ENCODE measurements around the gene FLNB. TPM values are rescaled to one million over a fixed set of nuclear protein-coding genes. Genes with fewer than 3 reads are reported as not detected.

Gene FLNB
- total and polyA plus RNA-seq, 2 of the 13 experiments (the other 11 are each of a cell fraction or from before 2014, with no cell fraction given) = 106 to 130 TPM

DNA sequence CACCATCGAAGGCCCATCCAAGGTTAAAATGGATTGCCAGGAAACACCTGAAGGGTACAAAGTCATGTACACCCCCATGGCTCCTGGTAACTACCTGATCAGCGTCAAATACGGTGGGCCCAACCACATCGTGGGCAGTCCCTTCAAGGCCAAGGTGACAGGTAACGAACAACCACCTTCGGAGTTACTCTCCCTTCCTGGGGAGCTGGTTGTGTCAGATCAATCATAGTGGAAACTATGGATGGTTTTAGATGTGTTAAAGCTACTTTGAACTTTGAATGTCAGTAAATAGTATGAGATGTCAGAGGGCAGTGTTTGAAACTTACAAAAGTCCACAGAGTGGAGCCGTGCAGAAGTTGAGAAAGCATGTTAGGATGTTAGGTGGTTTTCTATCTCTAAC lies 160.3 kb downstream of the FLNB start (continued):
- TF ChIP-seq, protein P1, sequence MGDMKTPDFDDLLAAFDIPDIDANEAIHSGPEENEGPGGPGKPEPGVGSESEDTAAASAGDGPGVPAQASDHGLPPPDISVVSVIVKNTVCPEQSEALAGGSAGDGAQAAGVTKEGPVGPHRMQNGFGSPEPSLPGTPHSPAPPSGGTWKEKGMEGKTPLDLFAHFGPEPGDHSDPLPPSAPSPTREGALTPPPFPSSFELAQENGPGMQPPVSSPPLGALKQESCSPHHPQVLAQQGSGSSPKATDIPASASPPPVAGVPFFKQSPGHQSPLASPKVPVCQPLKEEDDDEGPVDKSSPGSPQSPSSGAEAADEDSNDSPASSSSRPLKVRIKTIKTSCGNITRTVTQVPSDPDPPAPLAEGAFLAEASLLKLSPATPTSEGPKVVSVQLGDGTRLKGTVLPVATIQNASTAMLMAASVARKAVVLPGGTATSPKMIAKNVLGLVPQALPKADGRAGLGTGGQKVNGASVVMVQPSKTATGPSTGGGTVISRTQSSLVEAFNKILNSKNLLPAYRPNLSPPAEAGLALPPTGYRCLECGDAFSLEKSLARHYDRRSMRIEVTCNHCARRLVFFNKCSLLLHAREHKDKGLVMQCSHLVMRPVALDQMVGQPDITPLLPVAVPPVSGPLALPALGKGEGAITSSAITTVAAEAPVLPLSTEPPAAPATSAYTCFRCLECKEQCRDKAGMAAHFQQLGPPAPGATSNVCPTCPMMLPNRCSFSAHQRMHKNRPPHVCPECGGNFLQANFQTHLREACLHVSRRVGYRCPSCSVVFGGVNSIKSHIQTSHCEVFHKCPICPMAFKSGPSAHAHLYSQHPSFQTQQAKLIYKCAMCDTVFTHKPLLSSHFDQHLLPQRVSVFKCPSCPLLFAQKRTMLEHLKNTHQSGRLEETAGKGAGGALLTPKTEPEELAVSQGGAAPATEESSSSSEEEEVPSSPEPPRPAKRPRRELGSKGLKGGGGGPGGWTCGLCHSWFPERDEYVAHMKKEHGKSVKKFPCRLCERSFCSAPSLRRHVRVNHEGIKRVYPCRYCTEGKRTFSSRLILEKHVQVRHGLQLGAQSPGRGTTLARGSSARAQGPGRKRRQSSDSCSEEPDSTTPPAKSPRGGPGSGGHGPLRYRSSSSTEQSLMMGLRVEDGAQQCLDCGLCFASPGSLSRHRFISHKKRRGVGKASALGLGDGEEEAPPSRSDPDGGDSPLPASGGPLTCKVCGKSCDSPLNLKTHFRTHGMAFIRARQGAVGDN (CRISPR knock-in tag; IDR thresholded peaks at IDR 0.05) = no peak
- no peak for TF ChIP-seq ZFP36L1 (CRISPR knock-in tag; IDR thresholded peaks at IDR 0.05)
- TF ChIP-seq, protein P2, sequence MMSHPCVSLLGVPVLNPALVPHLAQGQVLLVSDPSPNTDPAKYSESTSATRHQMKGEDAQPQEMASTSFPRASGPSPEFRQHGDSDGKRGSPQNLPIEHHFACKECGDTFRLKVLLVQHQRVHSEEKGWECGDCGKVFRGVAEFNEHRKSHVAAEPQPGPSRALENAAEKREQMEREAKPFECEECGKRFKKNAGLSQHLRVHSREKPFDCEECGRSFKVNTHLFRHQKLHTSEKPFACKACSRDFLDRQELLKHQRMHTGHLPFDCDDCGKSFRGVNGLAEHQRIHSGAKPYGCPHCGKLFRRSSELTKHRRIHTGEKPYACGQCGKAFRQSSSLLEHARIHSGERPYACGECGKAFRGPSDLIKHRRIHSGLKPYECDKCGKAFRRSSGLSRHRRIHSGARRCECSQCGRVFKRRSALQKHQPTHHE (CRISPR knock-in tag; IDR thresholded peaks at IDR 0.05; ENCODE audit: borderline replicate concordance) = no peak
- TF ChIP-seq NCOA2 (CRISPR knock-in tag; IDR thresholded peaks at IDR 0.05) = peak; percentile 33; the same call in 1 of the 2 replicates
- TF ChIP-seq, protein P3, sequence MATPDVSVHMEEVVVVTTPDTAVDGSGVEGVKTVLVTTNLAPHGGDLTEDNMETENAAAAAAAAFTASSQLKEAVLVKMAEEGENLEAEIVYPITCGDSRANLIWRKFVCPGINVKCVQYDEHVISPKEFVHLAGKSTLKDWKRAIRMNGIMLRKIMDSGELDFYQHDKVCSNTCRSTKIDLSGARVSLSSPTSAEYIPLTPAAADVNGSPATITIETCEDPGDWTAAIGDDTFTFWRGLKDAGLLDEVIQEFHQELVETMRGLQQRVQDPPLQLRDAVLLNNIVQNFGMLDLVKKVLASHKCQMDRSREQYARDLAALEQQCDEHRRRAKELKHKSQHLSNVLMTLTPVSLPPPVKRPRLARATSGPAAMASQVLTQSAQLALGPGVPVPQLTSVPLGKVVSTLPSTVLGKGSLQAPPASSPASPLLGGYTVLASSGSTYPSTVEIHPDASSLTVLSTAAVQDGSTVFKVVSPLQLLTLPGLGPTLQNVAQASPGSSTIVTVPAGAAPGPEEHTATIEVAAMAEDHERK (CRISPR knock-in tag; IDR thresholded peaks at IDR 0.05; ENCODE audit: low read depth) = no peak
- peak; percentile 81 for TF ChIP-seq HDAC2 (CRISPR knock-in tag; IDR thresholded peaks at IDR 0.05)
- TF ChIP-seq DR1 (CRISPR knock-in tag; IDR thresholded peaks at IDR 0.05) = no peak
- no peak for TF ChIP-seq HNRNPK (IDR thresholded peaks at IDR 0.05; ENCODE audit: low read depth, low read length, poor library complexity, severe bottlenecking)
- TF ChIP-seq SNAPC2 (CRISPR knock-in tag; IDR thresholded peaks at IDR 0.05) = peak; percentile 48; the same call in 1 of the 2 replicates
- 0 out of 2 replicates have a peak, but pooled peaks have one; percentile 27 for TF ChIP-seq ZSCAN29 (CRISPR knock-in tag; conservative IDR thresholded peaks at IDR 0.05)
- peak; percentile 43; the same call in 1 of the 2 replicates for TF ChIP-seq HMG20A (CRISPR knock-in tag; IDR thresholded peaks at IDR 0.05; ENCODE audit: borderline replicate concordance)
- TF ChIP-seq TCF7 (IDR thresholded peaks at IDR 0.05; ENCODE audit: low read depth) = peak; percentile 83
- TF ChIP-seq ZNF547 (CRISPR knock-in tag; IDR thresholded peaks at IDR 0.05) = no peak
- TF ChIP-seq HNF4A (CRISPR knock-in tag; IDR thresholded peaks at IDR 0.05) = peak; percentile 84
- TF ChIP-seq ARHGAP35 (CRISPR knock-in tag; IDR thresholded peaks at IDR 0.05; ENCODE audit: borderline replicate concordance) = no peak
- no peak for TF ChIP-seq ISL2 (CRISPR knock-in tag; IDR thresholded peaks at IDR 0.05)
- peak; percentile 41; the same call in 1 of the 2 replicates for TF ChIP-seq ZNF607 (CRISPR knock-in tag; IDR thresholded peaks at IDR 0.05; ENCODE audit: borderline replicate concordance)
- TF ChIP-seq ZNF614 (CRISPR knock-in tag; IDR thresholded peaks at IDR 0.05; ENCODE audit: borderline replicate concordance) = 0 out of 2 replicates have a peak, but pooled peaks have one; percentile 20
- TF ChIP-seq, protein P4, sequence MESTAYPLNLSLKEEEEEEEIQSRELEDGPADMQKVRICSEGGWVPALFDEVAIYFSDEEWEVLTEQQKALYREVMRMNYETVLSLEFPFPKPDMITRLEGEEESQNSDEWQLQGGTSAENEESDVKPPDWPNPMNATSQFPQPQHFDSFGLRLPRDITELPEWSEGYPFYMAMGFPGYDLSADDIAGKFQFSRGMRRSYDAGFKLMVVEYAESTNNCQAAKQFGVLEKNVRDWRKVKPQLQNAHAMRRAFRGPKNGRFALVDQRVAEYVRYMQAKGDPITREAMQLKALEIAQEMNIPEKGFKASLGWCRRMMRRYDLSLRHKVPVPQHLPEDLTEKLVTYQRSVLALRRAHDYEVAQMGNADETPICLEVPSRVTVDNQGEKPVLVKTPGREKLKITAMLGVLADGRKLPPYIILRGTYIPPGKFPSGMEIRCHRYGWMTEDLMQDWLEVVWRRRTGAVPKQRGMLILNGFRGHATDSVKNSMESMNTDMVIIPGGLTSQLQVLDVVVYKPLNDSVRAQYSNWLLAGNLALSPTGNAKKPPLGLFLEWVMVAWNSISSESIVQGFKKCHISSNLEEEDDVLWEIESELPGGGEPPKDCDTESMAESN (CRISPR knock-in tag; conservative IDR thresholded peaks at IDR 0.05) = no peak
- TF ChIP-seq NFYC (CRISPR knock-in tag; IDR thresholded peaks at IDR 0.05) = no peak
